Astrocyte of the cerebellum (primary cell): ENCODE data around the gene FABP6.

Source experiments
- DNase-seq: peaks from one replicate; pipeline ENCODE4 v3.0.0-alpha.2; 2011; ENCODE audit warnings: low read depth
- H3K4me3 ChIP-seq: 2 replicates; pipeline ENCODE4 v1.5.1; 2011; ENCODE audit warnings: mild to moderate bottlenecking, low read depth, low read length, moderate library complexity
- in situ Hi-C: cut with HindIII; loops from 2 replicates; pipeline ENCODE4 v1.10.0; 2017; ENCODE audit warnings: low sequenced_read_pairs
- TF ChIP-seq, protein P1 (sequence below): IDR thresholded peaks from 2 replicates; pipeline ENCODE4 v1.5.1; 2012; ENCODE audit warnings: low read length, low read depth, moderate library complexity, mild to moderate bottlenecking; ENCODE audit errors: missing control alignments

FABP6 gene

DNA sequence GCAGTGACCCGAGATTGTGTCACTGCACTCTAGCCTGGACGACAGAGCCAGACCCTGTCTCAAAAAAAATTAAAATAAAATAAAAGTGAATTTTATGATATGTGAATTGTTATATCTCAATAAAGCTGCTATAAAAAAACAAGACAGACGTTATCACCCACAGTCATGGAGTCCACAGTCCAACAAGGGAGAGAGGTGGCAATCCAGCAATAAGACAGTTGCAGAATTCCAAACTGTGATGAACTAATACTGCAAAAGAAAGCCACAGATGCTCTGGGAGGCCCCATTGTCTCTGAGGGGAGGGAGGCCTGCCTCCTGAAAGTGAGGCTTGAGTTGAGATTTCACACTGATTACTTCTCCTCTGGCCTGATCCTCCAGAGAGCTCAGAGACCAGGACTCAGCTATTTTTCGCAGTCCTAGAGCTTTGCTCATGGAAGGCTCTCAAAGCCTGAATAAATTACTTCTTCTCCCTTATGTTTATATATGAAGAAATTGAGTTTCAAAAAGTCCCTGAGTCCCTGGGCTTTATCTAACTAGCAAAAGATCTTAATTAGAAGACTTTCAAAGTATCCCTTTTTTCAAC is 55.1 kb downstream of the FABP6 start:
- H3K4me3 ChIP-seq: no peak overlapping the region
- DNase-seq: no peak
- TF ChIP-seq, protein P1, sequence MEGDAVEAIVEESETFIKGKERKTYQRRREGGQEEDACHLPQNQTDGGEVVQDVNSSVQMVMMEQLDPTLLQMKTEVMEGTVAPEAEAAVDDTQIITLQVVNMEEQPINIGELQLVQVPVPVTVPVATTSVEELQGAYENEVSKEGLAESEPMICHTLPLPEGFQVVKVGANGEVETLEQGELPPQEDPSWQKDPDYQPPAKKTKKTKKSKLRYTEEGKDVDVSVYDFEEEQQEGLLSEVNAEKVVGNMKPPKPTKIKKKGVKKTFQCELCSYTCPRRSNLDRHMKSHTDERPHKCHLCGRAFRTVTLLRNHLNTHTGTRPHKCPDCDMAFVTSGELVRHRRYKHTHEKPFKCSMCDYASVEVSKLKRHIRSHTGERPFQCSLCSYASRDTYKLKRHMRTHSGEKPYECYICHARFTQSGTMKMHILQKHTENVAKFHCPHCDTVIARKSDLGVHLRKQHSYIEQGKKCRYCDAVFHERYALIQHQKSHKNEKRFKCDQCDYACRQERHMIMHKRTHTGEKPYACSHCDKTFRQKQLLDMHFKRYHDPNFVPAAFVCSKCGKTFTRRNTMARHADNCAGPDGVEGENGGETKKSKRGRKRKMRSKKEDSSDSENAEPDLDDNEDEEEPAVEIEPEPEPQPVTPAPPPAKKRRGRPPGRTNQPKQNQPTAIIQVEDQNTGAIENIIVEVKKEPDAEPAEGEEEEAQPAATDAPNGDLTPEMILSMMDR: no peak
- in situ Hi-C loops: no loop called here

DNA sequence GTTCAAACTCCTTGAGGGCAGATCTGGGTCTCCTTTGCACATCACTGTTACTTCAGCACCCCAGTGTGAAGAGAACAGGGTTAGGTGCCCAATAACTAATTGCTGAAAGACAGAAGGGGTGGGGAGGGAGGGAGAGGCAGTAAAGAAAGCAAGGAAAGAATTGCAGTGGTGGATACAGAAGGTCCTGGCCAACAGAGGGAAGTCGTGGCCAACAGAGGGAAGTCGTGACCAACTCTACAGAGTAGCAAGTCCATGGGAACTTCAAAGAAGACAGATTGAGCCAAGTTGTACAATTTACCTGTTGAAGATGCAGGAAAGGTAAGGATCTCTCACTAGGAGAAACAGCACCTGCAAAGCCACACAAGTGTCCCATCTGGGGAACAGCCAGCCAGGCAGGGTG is 56.0 kb downstream of the FABP6 start:
- no peak overlapping the region for H3K4me3 ChIP-seq
- TF ChIP-seq, protein P1: no peak
- in situ Hi-C loops: no loop called here
- no peak for DNase-seq

DNA sequence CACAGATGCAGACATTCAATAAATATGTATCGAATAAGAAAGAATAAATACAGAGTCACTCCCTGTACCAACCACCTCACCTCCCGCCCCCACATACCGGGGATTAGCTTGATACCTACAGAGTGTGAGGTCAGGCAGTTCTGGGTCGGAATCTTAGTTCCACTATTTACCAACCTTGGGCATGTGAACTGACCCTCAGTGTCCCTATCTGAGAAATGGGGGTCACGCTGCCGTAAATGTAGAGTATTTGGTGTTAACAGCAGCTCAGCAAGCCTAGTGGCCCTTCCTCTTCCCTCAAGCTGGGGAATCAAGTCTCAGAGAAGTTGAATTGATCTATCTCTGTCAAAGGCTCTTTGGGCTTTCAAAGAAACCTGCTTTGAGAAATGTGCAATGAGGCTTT is 57.6 kb downstream of the FABP6 start:
- TF ChIP-seq, protein P1: no peak
- no peak for DNase-seq
- no peak overlapping the region for H3K4me3 ChIP-seq
- in situ Hi-C loops: no loop called here

DNA sequence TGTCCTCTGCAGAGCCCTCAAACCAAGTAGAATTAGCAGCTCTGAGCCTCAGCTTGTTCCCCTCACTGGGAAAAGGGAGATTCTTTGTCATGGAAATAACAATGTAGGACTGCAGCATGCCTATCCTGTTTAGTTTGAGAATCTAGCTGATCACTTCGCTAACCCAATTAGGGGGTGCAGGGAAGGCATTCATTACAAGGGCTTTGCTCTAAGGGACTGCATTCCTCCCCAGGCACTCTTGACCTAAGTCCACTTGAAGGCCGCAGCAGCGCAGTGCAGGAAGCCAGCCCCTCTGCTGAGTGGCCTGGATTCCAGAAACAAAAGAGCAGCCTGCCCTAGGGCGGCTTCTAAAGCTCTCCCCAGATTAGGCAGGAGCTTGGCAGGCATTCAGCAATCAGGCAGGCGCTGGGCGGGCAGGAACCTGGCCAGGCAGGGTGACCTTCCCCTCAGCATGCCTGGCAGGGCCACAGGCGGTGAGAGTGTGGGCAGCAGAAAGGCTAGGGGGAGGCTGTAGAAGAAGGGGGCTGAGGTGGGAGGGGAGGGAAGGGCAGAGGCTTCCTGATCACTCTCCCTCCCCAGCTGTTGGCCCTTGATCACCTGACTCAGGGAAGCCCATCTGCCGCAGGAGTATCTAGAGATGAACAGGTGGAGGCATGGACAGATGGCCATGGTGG is 58.2 kb downstream of the FABP6 start:
- H3K4me3 ChIP-seq: no peak overlapping the region
- no peak for DNase-seq
- in situ Hi-C loops: no loop called here
- TF ChIP-seq, protein P1: no peak
